SK-N-SH (cell line): Measurements from ENCODE around the gene ZW10. TPM values are rescaled to one million over a fixed set of nuclear protein-coding genes. Genes with fewer than 3 reads are reported as not detected.

Experiments
- CTCF ChIA-PET: fragments of 300-600, 350-600 bp; formaldehyde crosslinking; extraction: SDS; loops from one replicate; lab custom pipeline; 2021; lab: Yijun Ruan, JAX
- POLR2A ChIA-PET: fragments of 350-600 bp; sonication (Branson Sonifier 250); formaldehyde crosslinking; extraction: SDS; loops from one replicate; lab custom pipeline; 2020; ENCODE audit warnings: antibody characterized with exemption, inconsistent platforms; lab: Yijun Ruan, JAX
- DNase-seq: peaks from one replicate; pipeline ENCODE4 v3.0.0; 2012
- H2AFZ ChIP-seq: fragments of 200-600 bp; sonication (generic); 2 replicates; pipeline ENCODE4 v1.8.1; 2016; ENCODE audit warnings: antibody characterized with exemption, mild to moderate bottlenecking, low read depth
- H3F3A ChIP-seq: fragments of 200-600 bp; sonication (generic); replicated peaks from 2 replicates; pipeline ENCODE3; 2016; ENCODE audit warnings: antibody characterized with exemption, mild to moderate bottlenecking; ENCODE audit not compliant: insufficient read depth
- H3K27ac ChIP-seq, 2 experiments: fragments of 200-500 bp in 1 of 2; fragments of 200-600 bp in 1 of 2; sonication (Bioruptor generic) in 1 of 2; sonication (generic), shearing (Covaris generic) in 1 of 2; 2 replicates each; pipeline versions ENCODE4 v1.5.1 to v1.6.1; 2014 to 2016; ENCODE audit warnings: low read depth in 2 of 2, inconsistent platforms in 1 of 2, low read length in 1 of 2, mild to moderate bottlenecking in 1 of 2, mixed read lengths in 1 of 2
- H3K27me3 ChIP-seq: fragments of 200-600 bp; sonication (generic), shearing (Covaris generic); 2 replicates; pipeline ENCODE4 v1.6.1; 2016; ENCODE audit warnings: mixed run types; ENCODE audit not compliant: insufficient read depth
- H3K36me3 ChIP-seq, 2 experiments: fragments of 200-500 bp in 1 of 2; fragments of 200-600 bp in 1 of 2; sonication (Bioruptor generic) in 1 of 2; sonication (generic) in 1 of 2; replicated peaks in 1 of 2; 2 replicates each; pipeline versions ENCODE3 to v1.5.1; 2014 to 2016; ENCODE audit warnings: low read length in 1 of 2, mild to moderate bottlenecking in 1 of 2; ENCODE audit not compliant: insufficient read depth in 2 of 2, control insufficient read depth in 1 of 2
- H3K4me1 ChIP-seq, 2 experiments: fragments of 200-500 bp in 1 of 2; fragments of 200-600 bp in 1 of 2; sonication (Bioruptor generic) in 1 of 2; sonication (generic), shearing (Covaris generic) in 1 of 2; 2 replicates each; pipeline versions ENCODE4 v1.5.1 to v1.6.1; 2014 to 2016; ENCODE audit warnings: low read depth in 1 of 2, low read length in 1 of 2, mixed run types in 1 of 2; ENCODE audit not compliant: insufficient read depth in 2 of 2, control insufficient read depth in 1 of 2
- H3K4me2 ChIP-seq: fragments of 200-600 bp; sonication (generic), shearing (Covaris generic); 2 replicates; pipeline ENCODE4 v1.6.1; 2017; ENCODE audit warnings: mixed run types
- H3K4me3 ChIP-seq, 2 experiments: fragments of 200-500 bp in 1 of 2; fragments of 200-600 bp in 1 of 2; sonication (Bioruptor generic) in 1 of 2; sonication (generic), shearing (Covaris generic) in 1 of 2; 2 replicates each; pipeline versions ENCODE4 v1.5.1 to v1.8.1; 2014 to 2016; ENCODE audit warnings: low read depth in 2 of 2, inconsistent platforms in 1 of 2, low read length in 1 of 2, mild to moderate bottlenecking in 1 of 2, mixed read lengths in 1 of 2, moderate library complexity in 1 of 2
- H3K79me2 ChIP-seq: fragments of 200-600 bp; sonication (generic); 2 replicates; pipeline ENCODE4 v1.8.1; 2017; ENCODE audit warnings: mild to moderate bottlenecking; ENCODE audit not compliant: insufficient read depth
- H3K9ac ChIP-seq: fragments of 200-600 bp; sonication (generic); 2 replicates; pipeline ENCODE4 v1.6.1; 2017; ENCODE audit warnings: mixed run types
- H3K9me2 ChIP-seq: fragments of 200-600 bp; sonication (generic); 2 replicates; pipeline ENCODE4 v1.6.1; 2017; ENCODE audit warnings: mixed run types
- H3K9me3 ChIP-seq: fragments of 200-600 bp; sonication (generic); 2 replicates; pipeline ENCODE4 v1.6.1; 2017; ENCODE audit warnings: mixed run types, mild to moderate bottlenecking, moderate library complexity
- H4K20me1 ChIP-seq: fragments of 200-600 bp; sonication (generic); 2 replicates; pipeline ENCODE4 v1.6.1; 2017; ENCODE audit warnings: mild to moderate bottlenecking, mixed run types; ENCODE audit not compliant: insufficient read depth
- FOSL2 ChIP-seq: IDR thresholded peaks from 2 replicates; pipeline ENCODE4 v1.4.0; 2012; ENCODE audit warnings: low read depth, mild to moderate bottlenecking, moderate library complexity, borderline replicate concordance
- FOXJ3 ChIP-seq: sonication (generic); formaldehyde crosslinking; IDR thresholded peaks from 2 replicates; pipeline ENCODE4 v1.5.1; 2020; ENCODE audit warnings: mild to moderate bottlenecking, missing genetic modification reagents
- GABPA ChIP-seq: IDR thresholded peaks from 2 replicates; pipeline ENCODE4 v1.4.0; 2012; ENCODE audit warnings: low read depth, mild to moderate bottlenecking
- NRF1 ChIP-seq: IDR thresholded peaks from 2 replicates; pipeline ENCODE4 v1.6.1; 2012; ENCODE audit warnings: low read depth, mild to moderate bottlenecking, low read length
- RXRA ChIP-seq: IDR thresholded peaks from 2 replicates; pipeline ENCODE4 v1.4.0; 2012; ENCODE audit warnings: low read depth, mild to moderate bottlenecking, borderline replicate concordance
- SIN3A ChIP-seq: IDR thresholded peaks from 2 replicates; pipeline ENCODE4 v1.6.1; 2012; ENCODE audit warnings: low read depth, mild to moderate bottlenecking, low read length, moderate library complexity, borderline replicate concordance
- YY1 ChIP-seq: IDR thresholded peaks from 2 replicates; pipeline ENCODE4 v1.4.0; 2012; ENCODE audit warnings: low read depth, mild to moderate bottlenecking
- WGBS: methylation state at CpG from one replicate; pipeline ENCODE4 v1.1.6; 2017; ENCODE audit warnings: low lambda C conversion rate; 5-methylcytosine and 5-hydroxymethylcytosine counted together
- polyA plus RNA-seq, 3 experiments: library from polyadenylated mRNA; depleted of rRNA; stranded (reverse); fragments of >200 nt; gene quantifications; 2 replicates each; pipeline ENCODE4 v1.2.3, GENCODE V29; 2012
- TF ChIP-seq, protein P1 (sequence below): fragments of 200-600 bp; sonication (generic); IDR thresholded peaks from 2 replicates; pipeline ENCODE4 v1.6.1; 2017; ENCODE audit warnings: antibody characterized with exemption, mild to moderate bottlenecking, moderate library complexity
- TF ChIP-seq, protein P2 (sequence below): IDR thresholded peaks from 2 replicates; pipeline ENCODE4 v1.4.0; 2012; ENCODE audit warnings: low read depth
- TF ChIP-seq, protein P3 (sequence below): fragments of 150-350 bp; IDR thresholded peaks from 2 replicates; pipeline ENCODE4 v1.6.1; 2016; ENCODE audit warnings: mild to moderate bottlenecking, low read depth, low read length

ZW10 gene
- polyA plus RNA-seq, 1 of the 3 experiments (the other 2 are of a cell fraction), result 6.1 TPM

DNA sequence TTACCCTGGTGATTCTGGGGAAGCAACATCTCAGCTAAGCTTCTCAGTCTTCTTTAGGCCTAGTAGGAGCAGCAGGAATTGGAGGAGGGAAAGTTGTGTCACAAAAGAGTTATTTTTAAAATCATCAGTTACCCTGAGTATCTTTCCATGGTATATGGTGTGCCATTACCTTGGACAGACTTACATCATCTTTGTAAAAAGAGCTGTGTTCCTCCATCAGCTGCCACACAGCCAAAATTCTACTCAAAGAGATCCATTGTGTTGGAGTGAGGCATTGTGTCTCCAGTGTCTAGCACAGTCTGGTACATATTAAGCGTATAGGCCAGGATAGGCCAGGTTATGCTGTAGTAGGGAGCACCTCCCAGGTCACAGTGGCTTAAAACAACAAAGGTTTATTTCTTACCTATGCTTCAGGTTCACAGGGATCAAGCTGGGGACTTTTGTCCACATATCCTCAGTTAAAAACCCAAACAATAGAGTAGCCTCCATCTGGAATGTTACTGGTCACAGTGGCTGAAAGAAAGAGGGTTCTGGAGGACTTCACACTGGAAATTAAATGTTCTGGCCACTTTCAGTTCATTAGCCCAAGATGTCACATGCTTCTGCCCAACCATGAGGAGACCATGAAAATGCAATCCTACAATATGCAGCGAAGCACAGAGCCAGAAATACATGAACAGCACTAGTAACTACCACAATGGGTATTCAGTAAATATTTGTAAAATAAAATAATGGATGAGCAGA is 57.4 kb downstream of the ZW10 start:
- Histone ChIP-seq H3K79me2 (no peaks in the 10 kb centered on the region), H3K4me1 (no peaks in the 10 kb centered on the region), H3K9ac (no peak overlapping the region), H4K20me1 (no peaks in the 10 kb centered on the region), H3K4me2 (no peak overlapping the region), H3F3A (no peaks in the 10 kb centered on the region), H3K27ac (no peak overlapping the region), H3K9me2 (no peaks in the 10 kb centered on the region), H3K27me3 (no peaks in the 10 kb centered on the region), H3K4me3 (no peak overlapping the region), H2AFZ (no peak overlapping the region), H3K9me3 (no peaks in the 10 kb centered on the region), H3K36me3 (peaks cover 0 to 10% of the 10 kb centered on the region in 2 experiments)
- POLR2A ChIA-PET, result no interaction called here
- WGBS, result 57% methylated on average over 2 of the region's 2 CpGs
- no peak for TF ChIP-seq SIN3A
- TF ChIP-seq NRF1, result no peak
- no peak for TF ChIP-seq YY1
- TF ChIP-seq RXRA, result no peak
- TF ChIP-seq FOSL2, result no peak
- TF ChIP-seq, protein P1, sequence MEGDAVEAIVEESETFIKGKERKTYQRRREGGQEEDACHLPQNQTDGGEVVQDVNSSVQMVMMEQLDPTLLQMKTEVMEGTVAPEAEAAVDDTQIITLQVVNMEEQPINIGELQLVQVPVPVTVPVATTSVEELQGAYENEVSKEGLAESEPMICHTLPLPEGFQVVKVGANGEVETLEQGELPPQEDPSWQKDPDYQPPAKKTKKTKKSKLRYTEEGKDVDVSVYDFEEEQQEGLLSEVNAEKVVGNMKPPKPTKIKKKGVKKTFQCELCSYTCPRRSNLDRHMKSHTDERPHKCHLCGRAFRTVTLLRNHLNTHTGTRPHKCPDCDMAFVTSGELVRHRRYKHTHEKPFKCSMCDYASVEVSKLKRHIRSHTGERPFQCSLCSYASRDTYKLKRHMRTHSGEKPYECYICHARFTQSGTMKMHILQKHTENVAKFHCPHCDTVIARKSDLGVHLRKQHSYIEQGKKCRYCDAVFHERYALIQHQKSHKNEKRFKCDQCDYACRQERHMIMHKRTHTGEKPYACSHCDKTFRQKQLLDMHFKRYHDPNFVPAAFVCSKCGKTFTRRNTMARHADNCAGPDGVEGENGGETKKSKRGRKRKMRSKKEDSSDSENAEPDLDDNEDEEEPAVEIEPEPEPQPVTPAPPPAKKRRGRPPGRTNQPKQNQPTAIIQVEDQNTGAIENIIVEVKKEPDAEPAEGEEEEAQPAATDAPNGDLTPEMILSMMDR, result no peak
- TF ChIP-seq FOXJ3 (CRISPR knock-in tag), result no peak
- TF ChIP-seq, protein P2, sequence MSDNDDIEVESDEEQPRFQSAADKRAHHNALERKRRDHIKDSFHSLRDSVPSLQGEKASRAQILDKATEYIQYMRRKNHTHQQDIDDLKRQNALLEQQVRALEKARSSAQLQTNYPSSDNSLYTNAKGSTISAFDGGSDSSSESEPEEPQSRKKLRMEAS, result no peak
- CTCF ChIA-PET, result interaction anchor here (1.1 to 1.8 kb wide), 3 partner anchors 10 to 80 kb away, joined by 3 to 6 read pairs (median 3); no protein-coding TSS in a partner anchor
- no peak for DNase-seq

DNA sequence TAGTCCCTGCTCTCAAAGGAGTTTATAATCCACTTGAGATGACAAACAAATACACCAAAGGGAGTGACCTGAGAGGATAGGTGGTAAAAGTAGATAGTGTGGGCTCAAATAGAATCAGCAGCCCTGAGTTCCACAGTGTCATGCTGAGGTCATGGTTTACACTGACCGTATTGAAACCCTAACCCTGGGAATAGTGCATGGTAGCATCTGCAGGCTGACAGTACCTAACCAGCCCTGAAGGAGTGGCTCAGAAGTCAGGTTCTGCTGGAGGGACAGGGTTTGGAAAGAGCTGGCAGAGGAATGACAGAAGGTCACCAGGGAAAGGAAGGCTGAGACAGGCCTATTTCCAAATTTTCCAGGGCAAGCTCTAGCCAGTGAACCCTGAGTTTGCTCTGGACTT is 58.2 kb downstream of the ZW10 start:
- 85% methylated on average over 1 of the region's 1 CpG for WGBS
- CTCF ChIA-PET, result interaction anchor here (1.1 to 1.6 kb wide), 2 partner anchors 10 to 81 kb away, joined by 3 read pairs; no protein-coding TSS in a partner anchor
- TF ChIP-seq, protein P3, sequence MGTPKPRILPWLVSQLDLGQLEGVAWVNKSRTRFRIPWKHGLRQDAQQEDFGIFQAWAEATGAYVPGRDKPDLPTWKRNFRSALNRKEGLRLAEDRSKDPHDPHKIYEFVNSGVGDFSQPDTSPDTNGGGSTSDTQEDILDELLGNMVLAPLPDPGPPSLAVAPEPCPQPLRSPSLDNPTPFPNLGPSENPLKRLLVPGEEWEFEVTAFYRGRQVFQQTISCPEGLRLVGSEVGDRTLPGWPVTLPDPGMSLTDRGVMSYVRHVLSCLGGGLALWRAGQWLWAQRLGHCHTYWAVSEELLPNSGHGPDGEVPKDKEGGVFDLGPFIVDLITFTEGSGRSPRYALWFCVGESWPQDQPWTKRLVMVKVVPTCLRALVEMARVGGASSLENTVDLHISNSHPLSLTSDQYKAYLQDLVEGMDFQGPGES, result no peak
- no peak for TF ChIP-seq RXRA
- no peak for TF ChIP-seq GABPA
- no peak for TF ChIP-seq YY1

More for the DNA sequence above, 58.2 kb downstream of the ZW10 start:
- Histone ChIP-seq H3K4me3 (no peak overlapping the region), H3F3A (no peaks in the 10 kb centered on the region), H3K27ac (no peak overlapping the region), H3K36me3 (peaks cover 0 to 10% of the 10 kb centered on the region in 2 experiments), H2AFZ (no peak overlapping the region), H3K4me1 (no peaks in the 10 kb centered on the region), H3K27me3 (no peaks in the 10 kb centered on the region), H3K9ac (no peak overlapping the region), H4K20me1 (no peaks in the 10 kb centered on the region), H3K9me3 (no peaks in the 10 kb centered on the region), H3K79me2 (no peaks in the 10 kb centered on the region), H3K9me2 (0 out of 2 replicates have a peak, but pooled peaks cover 2% of the 10 kb centered on the region), H3K4me2 (no peak overlapping the region)
- POLR2A ChIA-PET, result no interaction called here
- DNase-seq, result no peak
